HFF-Myc (cell line): ENCODE measurements around the gene SLC2A5.

Experiments
- DNase-seq: peaks from one replicate; pipeline ENCODE4 v3.0.0-alpha.2; 2011; ENCODE audit warnings: low read depth; ENCODE audit errors: extremely low read depth
- H3K4me3 ChIP-seq: replicated peaks from 2 replicates; pipeline ENCODE4 v1.5.1; 2011; ENCODE audit warnings: low read depth, mild to moderate bottlenecking, control low read depth, low read length
- CTCF ChIP-seq: IDR thresholded peaks from 2 replicates; pipeline ENCODE4 v1.5.1; 2012; ENCODE audit warnings: mild to moderate bottlenecking, low read depth, low read length, control low read depth; ENCODE audit errors: missing control alignments

The SLC2A5 gene

GRCh38 chr1:9044236-9044635 lies 25.2 kb downstream of the SLC2A5 start:
- no peak overlapping the region for H3K4me3 ChIP-seq
- no peak for TF ChIP-seq CTCF
- DNase-seq: no peak

- no peak for DNase-seq
- TF ChIP-seq CTCF: no peak
- no peak overlapping the region for H3K4me3 ChIP-seq
Observed at GRCh38 chr1:9042272-9042671, 27.2 kb downstream of the SLC2A5 start.

- TF ChIP-seq CTCF: no peak
- no peak overlapping the region for H3K4me3 ChIP-seq
- DNase-seq: no peak
Observed at GRCh38 chr1:9041116-9041779, 28.2 kb downstream of the SLC2A5 start.

GRCh38 chr1:9040659-9041030 lies 28.8 kb downstream of the SLC2A5 start:
- no peak for TF ChIP-seq CTCF
- no peak for DNase-seq

GRCh38 chr1:9039761-9040658 lies 29.4 kb downstream of the SLC2A5 start:
- no peak for DNase-seq
- H3K4me3 ChIP-seq: no peak overlapping the region
- no peak for TF ChIP-seq CTCF

More at GRCh38 chr1:9040659-9041030, 28.8 kb downstream of the SLC2A5 start:
- no peak overlapping the region for H3K4me3 ChIP-seq

GRCh38 chr1:9038881-9039760 lies 30.3 kb downstream of the SLC2A5 start:
- no peak overlapping the region for H3K4me3 ChIP-seq
- TF ChIP-seq CTCF: no peak
- DNase-seq: no peak
